Ishikawa (cell line): ENCODE measurements around the gene CNPPD1.

Experiments
- CEBPB ChIP-seq: IDR thresholded peaks from 2 replicates; pipeline ENCODE4 v1.6.1; 2012
- CREB1 ChIP-seq: IDR thresholded peaks from 2 replicates; pipeline ENCODE4 v1.6.1; 2012; ENCODE audit warnings: low read depth
- EGR1 ChIP-seq: IDR thresholded peaks from 2 replicates; pipeline ENCODE4 v1.6.1; 2012
- EP300 ChIP-seq: IDR thresholded peaks from 2 replicates; pipeline ENCODE4 v1.6.1; 2012; ENCODE audit warnings: borderline replicate concordance
- FOXM1 ChIP-seq: IDR thresholded peaks from 2 replicates; pipeline ENCODE4 v1.6.1; 2012; ENCODE audit warnings: low read depth, borderline replicate concordance
- NFIC ChIP-seq: IDR thresholded peaks from 2 replicates; pipeline ENCODE4 v1.6.1; 2012
- RAD21 ChIP-seq: IDR thresholded peaks from 2 replicates; pipeline ENCODE4 v1.6.1; 2012; ENCODE audit warnings: low read depth
- TAF1 ChIP-seq: IDR thresholded peaks from 2 replicates; pipeline ENCODE4 v1.6.1; 2012; ENCODE audit warnings: low read depth, mild to moderate bottlenecking
- TCF12 ChIP-seq: IDR thresholded peaks from 2 replicates; pipeline ENCODE4 v1.6.1; 2012; ENCODE audit warnings: low read depth
- TEAD4 ChIP-seq: IDR thresholded peaks from 2 replicates; pipeline ENCODE4 v1.6.1; 2012
- USF1 ChIP-seq: IDR thresholded peaks from 2 replicates; pipeline ENCODE4 v1.6.1; 2012
- YY1 ChIP-seq: IDR thresholded peaks from 2 replicates; pipeline ENCODE4 v1.6.1; 2012; ENCODE audit warnings: low read depth
- ZBTB7A ChIP-seq: IDR thresholded peaks from 2 replicates; pipeline ENCODE4 v1.6.1; 2012; ENCODE audit warnings: low read depth
- TF ChIP-seq, protein P1 (sequence below): IDR thresholded peaks from 2 replicates; pipeline ENCODE4 v1.6.1; 2012; ENCODE audit warnings: low read depth, mild to moderate bottlenecking
- TF ChIP-seq, protein P2 (sequence below): IDR thresholded peaks from 2 replicates; pipeline ENCODE4 v1.6.1; 2012

The CNPPD1 gene

DNA sequence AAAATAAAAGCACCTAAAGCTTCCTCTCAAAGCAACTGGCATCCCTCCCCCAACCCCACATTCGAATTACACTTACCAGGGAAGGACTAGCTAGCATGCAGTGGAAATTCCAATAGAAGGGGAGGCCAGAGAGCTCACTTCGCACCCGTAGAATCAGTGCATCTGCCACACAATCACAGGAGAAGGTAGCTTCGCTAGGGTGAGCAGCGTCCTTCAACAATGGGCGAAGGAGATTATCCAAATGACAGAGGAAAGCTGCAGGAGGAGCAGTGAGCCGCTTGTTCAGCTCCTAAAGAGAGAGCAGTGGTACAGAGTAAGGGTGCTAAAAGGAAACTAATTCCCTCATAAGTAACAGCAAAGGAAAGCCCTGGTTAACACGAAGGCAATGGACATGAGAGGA, 19.3 kb downstream of the CNPPD1 start:
- TF ChIP-seq TCF12 = no peak
- no peak for TF ChIP-seq ZBTB7A
- no peak for TF ChIP-seq CEBPB
- no peak for TF ChIP-seq EP300
- TF ChIP-seq NFIC = no peak
- no peak for TF ChIP-seq USF1
- TF ChIP-seq YY1 = no peak
- TF ChIP-seq RAD21 = no peak
- TF ChIP-seq TAF1 = no peak
- no peak for TF ChIP-seq CREB1
- TF ChIP-seq, protein P1, sequence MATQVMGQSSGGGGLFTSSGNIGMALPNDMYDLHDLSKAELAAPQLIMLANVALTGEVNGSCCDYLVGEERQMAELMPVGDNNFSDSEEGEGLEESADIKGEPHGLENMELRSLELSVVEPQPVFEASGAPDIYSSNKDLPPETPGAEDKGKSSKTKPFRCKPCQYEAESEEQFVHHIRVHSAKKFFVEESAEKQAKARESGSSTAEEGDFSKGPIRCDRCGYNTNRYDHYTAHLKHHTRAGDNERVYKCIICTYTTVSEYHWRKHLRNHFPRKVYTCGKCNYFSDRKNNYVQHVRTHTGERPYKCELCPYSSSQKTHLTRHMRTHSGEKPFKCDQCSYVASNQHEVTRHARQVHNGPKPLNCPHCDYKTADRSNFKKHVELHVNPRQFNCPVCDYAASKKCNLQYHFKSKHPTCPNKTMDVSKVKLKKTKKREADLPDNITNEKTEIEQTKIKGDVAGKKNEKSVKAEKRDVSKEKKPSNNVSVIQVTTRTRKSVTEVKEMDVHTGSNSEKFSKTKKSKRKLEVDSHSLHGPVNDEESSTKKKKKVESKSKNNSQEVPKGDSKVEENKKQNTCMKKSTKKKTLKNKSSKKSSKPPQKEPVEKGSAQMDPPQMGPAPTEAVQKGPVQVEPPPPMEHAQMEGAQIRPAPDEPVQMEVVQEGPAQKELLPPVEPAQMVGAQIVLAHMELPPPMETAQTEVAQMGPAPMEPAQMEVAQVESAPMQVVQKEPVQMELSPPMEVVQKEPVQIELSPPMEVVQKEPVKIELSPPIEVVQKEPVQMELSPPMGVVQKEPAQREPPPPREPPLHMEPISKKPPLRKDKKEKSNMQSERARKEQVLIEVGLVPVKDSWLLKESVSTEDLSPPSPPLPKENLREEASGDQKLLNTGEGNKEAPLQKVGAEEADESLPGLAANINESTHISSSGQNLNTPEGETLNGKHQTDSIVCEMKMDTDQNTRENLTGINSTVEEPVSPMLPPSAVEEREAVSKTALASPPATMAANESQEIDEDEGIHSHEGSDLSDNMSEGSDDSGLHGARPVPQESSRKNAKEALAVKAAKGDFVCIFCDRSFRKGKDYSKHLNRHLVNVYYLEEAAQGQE = no peak
- TF ChIP-seq FOXM1 = no peak
- TF ChIP-seq, protein P2, sequence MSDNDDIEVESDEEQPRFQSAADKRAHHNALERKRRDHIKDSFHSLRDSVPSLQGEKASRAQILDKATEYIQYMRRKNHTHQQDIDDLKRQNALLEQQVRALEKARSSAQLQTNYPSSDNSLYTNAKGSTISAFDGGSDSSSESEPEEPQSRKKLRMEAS = no peak
- no peak for TF ChIP-seq EGR1

DNA sequence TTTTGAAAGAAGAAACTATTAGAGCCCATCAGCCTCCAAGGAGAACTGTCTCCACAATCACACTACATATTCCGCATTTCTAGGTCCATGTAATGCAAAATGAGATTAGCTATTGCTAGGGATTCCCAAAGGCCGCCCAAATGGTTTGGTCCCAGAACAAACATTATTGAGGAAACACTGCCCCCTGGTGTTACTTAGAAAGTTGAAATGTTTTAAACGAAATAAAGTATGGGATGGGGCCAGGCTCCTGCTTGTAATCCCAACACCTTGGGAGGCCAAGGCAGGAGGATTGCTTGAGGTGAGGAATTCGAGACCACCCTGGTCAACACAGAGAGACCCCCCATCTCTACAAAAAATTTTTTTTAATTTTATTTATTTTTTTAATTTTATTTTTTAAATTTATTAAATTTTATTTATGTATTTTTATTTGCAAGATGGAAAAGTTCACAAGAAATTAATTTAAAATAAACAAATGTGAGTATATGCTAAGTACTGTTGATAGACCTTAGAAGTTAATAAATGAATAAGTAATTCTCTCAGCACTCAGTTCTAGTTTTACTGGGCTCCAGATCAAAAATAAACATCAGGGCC, 21.6 kb downstream of the CNPPD1 start:
- TF ChIP-seq RAD21 = peak; percentile 83
- no peak for TF ChIP-seq CEBPB

GRCh38 chr2:219149667-219150066, 27.1 kb downstream of the CNPPD1 start:
- TF ChIP-seq TAF1 (no peak), EGR1 (no peak), EP300 (no peak), NFIC (no peak)
- TF ChIP-seq, protein P2 = no peak

DNA sequence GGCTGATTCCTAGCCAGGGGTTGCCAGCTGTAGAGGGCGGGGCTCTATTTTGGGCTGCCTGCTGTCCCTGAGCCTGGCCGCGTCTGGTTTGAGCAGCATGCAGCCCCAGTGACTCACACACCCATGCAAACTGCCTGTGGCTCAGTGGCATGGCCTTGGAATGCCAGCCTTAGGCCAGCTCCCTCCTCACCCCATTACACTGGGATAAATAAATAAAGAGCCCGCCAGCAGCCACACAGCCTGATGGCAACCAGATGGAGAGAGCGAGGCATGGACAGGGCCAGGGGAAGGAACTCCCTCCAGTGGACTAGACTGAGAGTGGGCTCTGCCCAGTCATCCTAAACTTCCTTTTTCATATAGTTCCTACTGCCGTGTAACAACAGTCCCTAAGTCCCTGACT, 34.4 kb downstream of the CNPPD1 start:
- no peak for TF ChIP-seq YY1
- TF ChIP-seq TCF12 = no peak
- TF ChIP-seq EP300 = no peak
- TF ChIP-seq TAF1 = no peak
- no peak for TF ChIP-seq TEAD4
- no peak for TF ChIP-seq NFIC
- TF ChIP-seq RAD21 = no peak
- TF ChIP-seq ZBTB7A = no peak

DNA sequence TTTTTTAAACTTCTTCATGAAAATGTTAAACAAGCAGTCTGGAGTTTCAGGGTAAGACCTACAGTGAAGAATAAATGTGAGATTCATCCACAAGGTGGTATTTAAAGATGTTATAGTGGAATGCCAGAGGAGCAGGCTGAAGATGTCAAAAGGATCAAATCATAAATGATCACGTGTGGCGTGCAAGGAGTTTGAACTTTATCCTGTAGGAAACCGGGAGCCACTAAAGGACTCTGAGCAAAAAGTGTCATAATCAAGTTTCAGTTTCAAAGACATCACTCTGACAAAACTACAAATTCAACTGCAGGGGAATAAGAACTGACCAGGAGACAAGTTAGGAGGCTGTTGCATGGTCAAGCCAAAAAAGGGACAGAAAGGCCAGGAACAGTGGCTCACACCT, 36.0 kb downstream of the CNPPD1 start:
- TF ChIP-seq, protein P2 = no peak
- TF ChIP-seq RAD21 = no peak
- TF ChIP-seq FOXM1 = no peak
- no peak for TF ChIP-seq CEBPB
- no peak for TF ChIP-seq TCF12
- TF ChIP-seq, protein P1 = no peak
- TF ChIP-seq YY1 = no peak

DNA sequence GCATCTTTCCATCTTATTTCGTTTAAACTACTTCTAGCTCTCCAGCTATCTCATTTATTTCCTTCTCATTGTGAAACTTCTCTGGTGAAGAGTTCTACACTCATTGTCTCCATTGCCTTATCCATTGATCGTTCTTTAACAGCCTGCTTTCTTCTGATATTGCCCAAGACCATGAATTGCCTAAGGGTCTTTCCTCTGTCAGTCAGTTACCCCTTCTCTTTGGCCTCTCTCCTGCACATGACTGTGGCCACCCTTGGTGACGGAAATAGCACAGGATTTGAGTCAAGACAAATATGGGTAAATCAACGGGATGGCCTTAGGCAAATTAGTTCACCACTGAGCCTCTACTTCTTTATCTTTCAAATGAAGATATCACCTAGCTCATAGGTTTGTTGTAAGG, 42.7 kb downstream of the CNPPD1 start:
- TF ChIP-seq TCF12 = no peak
- TF ChIP-seq CREB1 = no peak
- TF ChIP-seq NFIC = no peak
- TF ChIP-seq FOXM1 = no peak
- TF ChIP-seq EGR1 = no peak
- TF ChIP-seq TAF1 = no peak
- TF ChIP-seq TEAD4 = no peak
- no peak for TF ChIP-seq USF1
- no peak for TF ChIP-seq ZBTB7A
- TF ChIP-seq, protein P1 = no peak
- TF ChIP-seq RAD21 = no peak
- no peak for TF ChIP-seq CEBPB
- no peak for TF ChIP-seq YY1
- TF ChIP-seq EP300 = no peak
